Measurements from ENCODE around the gene MARK3. TPM values are rescaled to one million over a fixed set of nuclear protein-coding genes. Genes with fewer than 3 reads are reported as not detected.

MARK3 gene
- total RNA-seq, 2 donors from 2014 or later: 121 to 136 TPM

- no peaks in the 10 kb centered on the region for H3K27me3 Mint-ChIP-seq
- DNase-seq (no peak), ATAC-seq (no peak)
- H3K4me1 Mint-ChIP-seq: peaks cover 45% of the 10 kb centered on the region
- no peak overlapping the region for H3K4me3 Mint-ChIP-seq
- H3K36me3 Mint-ChIP-seq (ENCODE audit: low read depth): peaks cover 3% of the 10 kb centered on the region
- H3K9me3 ChIP-seq (ENCODE audit: control insufficient read depth, low read length, poor library complexity, severe bottlenecking): no peaks in the 10 kb centered on the region
- no peak overlapping the region for H3K27ac Mint-ChIP-seq
Observed at GRCh38 chr14:103393070-103393469, 7.9 kb downstream of the MARK3 start.

GRCh38 chr14:103393676-103394626, 8.7 kb downstream of the MARK3 start:
- Mint-ChIP-seq H3K36me3 (ENCODE audit: low read depth) (peaks cover 3% of the 10 kb centered on the region), H3K4me1 (peaks cover 42% of the 10 kb centered on the region), H3K27me3 (no peaks in the 10 kb centered on the region), H3K4me3 (peak overlapping the region; percentile 43), H3K27ac (peak overlapping the region; percentile 85)
- ATAC-seq: peak; percentile 35
- no peak for DNase-seq
- H3K9me3 ChIP-seq (ENCODE audit: control insufficient read depth, low read length, poor library complexity, severe bottlenecking): no peaks in the 10 kb centered on the region

GRCh38 chr14:103395244-103395643, 10.0 kb downstream of the MARK3 start:
- no peaks in the 10 kb centered on the region for H3K9me3 ChIP-seq (ENCODE audit: control insufficient read depth, low read length, poor library complexity, severe bottlenecking)

GRCh38 chr14:103396463-103396862, 11.2 kb downstream of the MARK3 start:
- ATAC-seq: no peak
- Mint-ChIP-seq H3K27me3 (no peaks in the 10 kb centered on the region), H3K27ac (peak overlapping the region; percentile 85), H3K4me3 (no peak overlapping the region), H3K4me1 (peaks cover 51% of the 10 kb centered on the region), H3K36me3 (ENCODE audit: low read depth) (peaks cover 3% of the 10 kb centered on the region)
- H3K9me3 ChIP-seq (ENCODE audit: control insufficient read depth, low read length, poor library complexity, severe bottlenecking): no peaks in the 10 kb centered on the region
- no peak for DNase-seq

More at GRCh38 chr14:103395244-103395643, 10.0 kb downstream of the MARK3 start:
- no peak for DNase-seq
- peak; percentile 63 for ATAC-seq
- H3K36me3 Mint-ChIP-seq (ENCODE audit: low read depth): peaks cover 3% of the 10 kb centered on the region
- peak overlapping the region; percentile 52 for H3K4me3 Mint-ChIP-seq
- peaks cover 43% of the 10 kb centered on the region for H3K4me1 Mint-ChIP-seq
- H3K27me3 Mint-ChIP-seq: no peaks in the 10 kb centered on the region
- H3K27ac Mint-ChIP-seq: peak overlapping the region; percentile 85

GRCh38 chr14:103398427-103399195, 13.4 kb downstream of the MARK3 start:
- DNase-seq: no peak
- Mint-ChIP-seq H3K27me3 (no peaks in the 10 kb centered on the region), H3K27ac (peak overlapping the region; percentile 79), H3K4me3 (no peak overlapping the region), H3K36me3 (ENCODE audit: low read depth) (peaks cover 3% of the 10 kb centered on the region), H3K4me1 (peaks cover 55% of the 10 kb centered on the region)
- H3K9me3 ChIP-seq (ENCODE audit: control insufficient read depth, low read length, poor library complexity, severe bottlenecking): no peaks in the 10 kb centered on the region
- ATAC-seq: no peak

GRCh38 chr14:103400537-103400936, 15.3 kb downstream of the MARK3 start:
- no peak for DNase-seq
- peaks cover 49% of the 10 kb centered on the region for H3K4me1 Mint-ChIP-seq
- H3K4me3 Mint-ChIP-seq: no peak overlapping the region
- no peaks in the 10 kb centered on the region for H3K27me3 Mint-ChIP-seq
- H3K27ac Mint-ChIP-seq: peak overlapping the region; percentile 92
- ATAC-seq: no peak
- H3K9me3 ChIP-seq (ENCODE audit: control insufficient read depth, low read length, poor library complexity, severe bottlenecking): no peaks in the 10 kb centered on the region
- H3K36me3 Mint-ChIP-seq (ENCODE audit: low read depth): no peaks in the 10 kb centered on the region

GRCh38 chr14:103401223-103402214, 16.3 kb downstream of the MARK3 start:
- Mint-ChIP-seq H3K36me3 (ENCODE audit: low read depth) (no peaks in the 10 kb centered on the region), H3K27ac (peak overlapping the region; percentile 92), H3K27me3 (no peaks in the 10 kb centered on the region), H3K4me1 (peaks cover 40% of the 10 kb centered on the region), H3K4me3 (peak overlapping the region; percentile 67)
- peak; percentile 72 for ATAC-seq
- no peaks in the 10 kb centered on the region for H3K9me3 ChIP-seq (ENCODE audit: control insufficient read depth, low read length, poor library complexity, severe bottlenecking)
- no peak for DNase-seq

GRCh38 chr14:103402695-103403094, 17.5 kb downstream of the MARK3 start:
- ATAC-seq: no peak

GRCh38 chr14:103404032-103404918, 19.1 kb downstream of the MARK3 start:
- no peaks in the 10 kb centered on the region for H3K9me3 ChIP-seq (ENCODE audit: control insufficient read depth, low read length, poor library complexity, severe bottlenecking)
- no peak for DNase-seq
- no peak for ATAC-seq
- H3K4me3 Mint-ChIP-seq: peak overlapping the region; percentile 82
- H3K27me3 Mint-ChIP-seq: no peaks in the 10 kb centered on the region
- H3K36me3 Mint-ChIP-seq (ENCODE audit: low read depth): no peaks in the 10 kb centered on the region
- peaks cover 40% of the 10 kb centered on the region for H3K4me1 Mint-ChIP-seq
- peak overlapping the region; percentile 96 for H3K27ac Mint-ChIP-seq

More at GRCh38 chr14:103402695-103403094, 17.5 kb downstream of the MARK3 start:
- H3K4me1 Mint-ChIP-seq: peaks cover 40% of the 10 kb centered on the region
- H3K4me3 Mint-ChIP-seq: no peak overlapping the region
- H3K36me3 Mint-ChIP-seq (ENCODE audit: low read depth): no peaks in the 10 kb centered on the region
- no peaks in the 10 kb centered on the region for H3K9me3 ChIP-seq (ENCODE audit: control insufficient read depth, low read length, poor library complexity, severe bottlenecking)
- no peaks in the 10 kb centered on the region for H3K27me3 Mint-ChIP-seq
- DNase-seq: no peak
- peak overlapping the region; percentile 92 for H3K27ac Mint-ChIP-seq

GRCh38 chr14:103404920-103405319, 19.7 kb downstream of the MARK3 start:
- ATAC-seq (no peak), DNase-seq (no peak)
- H3K9me3 ChIP-seq (ENCODE audit: control insufficient read depth, low read length, poor library complexity, severe bottlenecking): no peaks in the 10 kb centered on the region
- H3K36me3 Mint-ChIP-seq (ENCODE audit: low read depth): no peaks in the 10 kb centered on the region
- no peak overlapping the region for H3K4me3 Mint-ChIP-seq
- H3K4me1 Mint-ChIP-seq: peaks cover 38% of the 10 kb centered on the region
- H3K27me3 Mint-ChIP-seq: no peaks in the 10 kb centered on the region
- no peak overlapping the region for H3K27ac Mint-ChIP-seq

- no peak overlapping the region for H3K4me3 Mint-ChIP-seq
- no peaks in the 10 kb centered on the region for H3K36me3 Mint-ChIP-seq (ENCODE audit: low read depth)
- no peaks in the 10 kb centered on the region for H3K9me3 ChIP-seq (ENCODE audit: control insufficient read depth, low read length, poor library complexity, severe bottlenecking)
- H3K27me3 Mint-ChIP-seq: no peaks in the 10 kb centered on the region
- H3K27ac Mint-ChIP-seq: no peak overlapping the region
- peaks cover 17% of the 10 kb centered on the region for H3K4me1 Mint-ChIP-seq
- DNase-seq (no peak), ATAC-seq (no peak)
Observed at GRCh38 chr14:103408491-103409155, 23.4 kb downstream of the MARK3 start.

Data from T-helper 17 cell (primary cell).